Mesenchymal stem cell (in vitro differentiated cells and primary cell): ENCODE measurements around the gene VAPA.

Experiments
- DNase-seq: peaks from one replicate; pipeline ENCODE4 v3.0.0-alpha.2; 2013
- H2AFZ ChIP-seq: one replicate; pipeline ENCODE4 v1.6.1; 2013; ENCODE audit warnings: low read depth, mild to moderate bottlenecking, control low read depth, inconsistent platforms, low read length, moderate library complexity
- H2AK5ac ChIP-seq: 2 replicates; pipeline ENCODE4 v1.6.1; 2013; ENCODE audit warnings: low read length, moderate library complexity, mild to moderate bottlenecking, inconsistent platforms; ENCODE audit not compliant: severe bottlenecking
- H2BK120ac ChIP-seq: one replicate; pipeline ENCODE4 v1.6.1; 2013; ENCODE audit warnings: low read depth, mild to moderate bottlenecking, inconsistent platforms, low read length, moderate library complexity
- H2BK12ac ChIP-seq, 2 experiments: one replicate each; pipeline ENCODE4 v1.6.1; 2013; ENCODE audit warnings: inconsistent platforms in 2 of 2, low read length in 2 of 2, mild to moderate bottlenecking in 2 of 2, moderate library complexity in 2 of 2, control low read depth in 1 of 2
- H2BK15ac ChIP-seq: one replicate; pipeline ENCODE4 v1.6.1; 2013; ENCODE audit warnings: mild to moderate bottlenecking, low read depth, inconsistent platforms; ENCODE audit not compliant: poor library complexity, severe bottlenecking
- H2BK5ac ChIP-seq: 2 replicates; pipeline ENCODE4 v1.6.1; 2013; ENCODE audit warnings: low read depth, mild to moderate bottlenecking, low read length, control low read depth, inconsistent platforms; ENCODE audit not compliant: poor library complexity, severe bottlenecking
- H3K14ac ChIP-seq, 2 experiments: one replicate each; pipeline ENCODE4 v1.6.1; 2013; ENCODE audit warnings: inconsistent platforms in 2 of 2, low read length in 2 of 2, control low read depth in 1 of 2, mild to moderate bottlenecking in 1 of 2, moderate library complexity in 1 of 2
- H3K18ac ChIP-seq, 2 experiments: one replicate each; pipeline ENCODE4 v1.6.1; 2013; ENCODE audit warnings: inconsistent platforms in 2 of 2, low read length in 2 of 2, control low read depth in 1 of 2, low read depth in 1 of 2, mild to moderate bottlenecking in 1 of 2
- H3K23ac ChIP-seq, 2 experiments: one replicate each; pipeline ENCODE4 v1.6.1; 2013; ENCODE audit warnings: inconsistent platforms in 2 of 2, low read length in 2 of 2, mild to moderate bottlenecking in 2 of 2, moderate library complexity in 2 of 2, control low read depth in 1 of 2
- H3K27ac ChIP-seq: 2 replicates; pipeline ENCODE4 v1.5.1; 2013; ENCODE audit warnings: mild to moderate bottlenecking, moderate library complexity, low read length, control low read depth, inconsistent platforms; ENCODE audit not compliant: poor library complexity, severe bottlenecking
- H3K27me3 ChIP-seq, 2 experiments: 2 replicates each; pipeline versions ENCODE4 v1.6.1 to v1.7.0; 2013; ENCODE audit warnings: low read length in 2 of 2, mild to moderate bottlenecking in 2 of 2, moderate library complexity in 2 of 2, control low read depth in 1 of 2, inconsistent platforms in 1 of 2; ENCODE audit not compliant: control insufficient read depth in 1 of 2, insufficient read depth in 1 of 2
- H3K36me3 ChIP-seq, 2 experiments: 2 replicates each; pipeline versions ENCODE4 v1.6.1 to v1.7.0; 2013; ENCODE audit warnings: low read length in 2 of 2, control low read depth in 1 of 2, inconsistent platforms in 1 of 2, low read depth in 1 of 2, mild to moderate bottlenecking in 1 of 2; ENCODE audit not compliant: insufficient read depth in 2 of 2, control insufficient read depth in 1 of 2
- H3K4ac ChIP-seq, 2 experiments: one replicate each; pipeline ENCODE4 v1.6.1; 2013; ENCODE audit warnings: inconsistent platforms in 2 of 2, low read length in 2 of 2, mild to moderate bottlenecking in 2 of 2, moderate library complexity in 2 of 2, control low read depth in 1 of 2, low read depth in 1 of 2
- H3K4me1 ChIP-seq: 2 replicates; pipeline ENCODE4 v1.6.1; 2013; ENCODE audit warnings: low read depth, low read length, control low read depth; ENCODE audit not compliant: control insufficient read depth, insufficient read depth
- H3K4me2 ChIP-seq: 2 replicates; pipeline ENCODE4 v1.6.1; 2013; ENCODE audit warnings: low read length, mild to moderate bottlenecking, inconsistent platforms; ENCODE audit not compliant: poor library complexity, severe bottlenecking
- H3K4me3 ChIP-seq, 2 experiments: 2 replicates each; pipeline versions ENCODE4 v1.5.1 to v1.7.0; 2013; ENCODE audit warnings: low read length in 2 of 2, mild to moderate bottlenecking in 2 of 2, control low read depth in 1 of 2, low read depth in 1 of 2; ENCODE audit not compliant: insufficient read depth in 1 of 2
- H3K79me1 ChIP-seq: replicated peaks from 2 replicates; pipeline ENCODE4 v1.6.1; 2013; ENCODE audit warnings: mild to moderate bottlenecking, control low read depth, low read length, inconsistent platforms; ENCODE audit not compliant: poor library complexity, severe bottlenecking
- H3K9ac ChIP-seq: 2 replicates; pipeline ENCODE4 v1.7.0; 2013; ENCODE audit warnings: mild to moderate bottlenecking, low read length, moderate library complexity
- H3K9me3 ChIP-seq: 2 replicates; pipeline ENCODE4 v1.7.0; 2013; ENCODE audit warnings: mild to moderate bottlenecking, low read length; ENCODE audit not compliant: control insufficient read depth
- H4K8ac ChIP-seq: one replicate; pipeline ENCODE4 v1.6.1; 2013; ENCODE audit warnings: inconsistent platforms, mild to moderate bottlenecking, low read length, moderate library complexity
- H4K91ac ChIP-seq: one replicate; pipeline ENCODE4 v1.6.1; 2013; ENCODE audit warnings: mild to moderate bottlenecking, low read length, inconsistent platforms
- WGBS: methylation state at CpG from one replicate; pipeline ENCODE4 v1.1.7; 2013; ENCODE audit warnings: mixed read lengths; 5-methylcytosine and 5-hydroxymethylcytosine counted together

Gene VAPA

DNA sequence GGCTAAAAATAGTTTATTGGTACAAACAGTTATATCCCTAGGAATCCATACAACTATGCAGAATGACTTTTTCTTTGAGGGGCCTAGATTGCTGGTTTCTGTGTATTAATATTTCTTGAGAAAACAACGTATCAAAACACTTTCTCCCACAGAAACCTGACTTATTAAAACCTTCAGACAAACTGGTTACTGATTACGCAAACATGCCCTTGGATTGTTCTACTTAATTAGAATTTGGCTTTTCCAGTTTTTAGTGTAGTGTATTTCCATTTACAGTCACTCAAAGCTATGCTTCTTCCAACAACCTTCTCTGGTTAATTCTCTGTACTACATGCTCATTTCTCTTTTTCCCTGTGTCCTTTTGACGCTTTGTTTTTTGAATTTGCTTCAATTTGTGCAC, 20.0 kb downstream of the VAPA start:
- Histone ChIP-seq H2AFZ (no peak overlapping the region), H3K4me1 (peaks cover 1% of the 10 kb centered on the region)
- no CpG with 5 or more reads among the region's 3 CpGs for WGBS

DNA sequence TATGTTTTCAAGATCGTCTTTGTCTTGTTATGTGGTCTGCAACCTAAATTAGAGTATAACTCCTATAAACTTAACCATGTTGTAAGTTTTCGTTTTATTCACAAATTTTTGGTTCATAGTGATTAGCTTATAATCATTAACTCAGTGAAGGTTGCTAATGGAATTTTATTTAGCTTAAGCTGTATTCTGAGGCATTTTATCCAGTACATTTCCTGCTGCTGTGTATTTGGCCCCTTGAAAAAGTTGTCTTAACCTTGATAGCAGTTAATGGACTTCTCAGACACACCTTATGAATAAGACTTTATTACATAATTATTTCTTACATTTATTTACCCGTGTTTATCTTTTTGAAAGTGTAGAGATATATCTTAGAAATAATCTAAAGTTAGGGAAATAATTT, 20.5 kb downstream of the VAPA start:
- Histone ChIP-seq H3K23ac (no peak overlapping the region), H2AFZ (no peak overlapping the region), H4K8ac (no peak overlapping the region), H3K36me3 (peaks cover 9 to 55% of the 10 kb centered on the region in 2 experiments), H3K4me3 (no peak overlapping the region), H4K91ac (no peak overlapping the region), H3K18ac (no peak overlapping the region), H2BK120ac (no peak overlapping the region), H2AK5ac (no peak overlapping the region), H2BK5ac (no peak overlapping the region), H2BK15ac (no peak overlapping the region), H3K14ac (no peak overlapping the region), H3K4me2 (no peak overlapping the region), H3K79me1 (peaks cover 10% of the 10 kb centered on the region), H3K9ac (no peak overlapping the region), H3K4ac (no peak overlapping the region), H3K4me1 (peaks cover 1% of the 10 kb centered on the region), H3K27ac (no peak overlapping the region), H3K9me3 (no peaks in the 10 kb centered on the region), H2BK12ac (no peak overlapping the region), H3K27me3 (no peaks in the 10 kb centered on the region)
- WGBS: no CpG with 5 or more reads among the region's 3 CpGs
- DNase-seq: no peak

More for the DNA sequence above, 20.0 kb downstream of the VAPA start:
- no peak overlapping the region for H3K23ac ChIP-seq
- no peak overlapping the region for H3K4ac ChIP-seq
- H3K14ac ChIP-seq: no peak overlapping the region
- no peak overlapping the region for H3K18ac ChIP-seq
- no peak overlapping the region for H2BK5ac ChIP-seq
- H3K79me1 ChIP-seq: peaks cover 10% of the 10 kb centered on the region
- H4K8ac ChIP-seq: no peak overlapping the region
- no peak overlapping the region for H3K9ac ChIP-seq
- no peak overlapping the region for H4K91ac ChIP-seq
- no peak overlapping the region for H2BK15ac ChIP-seq
- no peak overlapping the region for H3K27ac ChIP-seq
- peaks cover 9 to 53% of the 10 kb centered on the region in 2 experiments for H3K36me3 ChIP-seq
- H3K4me2 ChIP-seq: no peak overlapping the region
- no peak for DNase-seq
- no peak overlapping the region for H2AK5ac ChIP-seq
- H3K9me3 ChIP-seq: no peaks in the 10 kb centered on the region
- H2BK12ac ChIP-seq: no peak overlapping the region
- H3K27me3 ChIP-seq: no peaks in the 10 kb centered on the region
- H3K4me3 ChIP-seq: no peak overlapping the region
- no peak overlapping the region for H2BK120ac ChIP-seq

DNA sequence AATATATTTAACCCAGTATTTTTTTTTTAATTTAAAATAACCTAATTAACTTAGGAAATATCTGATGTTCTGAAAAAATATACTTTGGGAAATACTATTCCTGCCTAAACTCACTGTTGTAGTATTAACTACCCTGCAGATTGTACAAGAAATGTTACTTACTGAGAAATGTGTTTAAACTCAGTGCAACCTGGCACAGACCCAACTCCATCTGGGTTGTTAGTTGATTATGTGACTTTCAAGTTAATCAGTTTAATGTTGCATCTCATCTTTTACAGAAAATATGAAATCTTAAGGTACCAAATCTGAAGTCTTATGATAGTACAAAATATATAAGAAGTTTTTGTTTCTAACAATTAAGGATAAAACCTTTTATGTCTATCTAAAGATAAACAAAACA, 27.3 kb downstream of the VAPA start:
- H4K8ac ChIP-seq: no peak overlapping the region
- H3K27ac ChIP-seq: no peak overlapping the region
- no peak overlapping the region for H3K18ac ChIP-seq
- no peak overlapping the region for H3K9ac ChIP-seq
- peaks cover 18% of the 10 kb centered on the region for H3K79me1 ChIP-seq
- H3K23ac ChIP-seq: no peak overlapping the region
- H3K4me1 ChIP-seq: no peaks in the 10 kb centered on the region
- H2BK12ac ChIP-seq: no peak overlapping the region
- H3K9me3 ChIP-seq: no peaks in the 10 kb centered on the region
- H3K27me3 ChIP-seq: no peaks in the 10 kb centered on the region
- H3K4ac ChIP-seq: no peak overlapping the region
- H3K14ac ChIP-seq: no peak overlapping the region
- H2BK15ac ChIP-seq: no peak overlapping the region
- no peak for DNase-seq
- H4K91ac ChIP-seq: no peak overlapping the region
- no peak overlapping the region for H2BK5ac ChIP-seq
- no peak overlapping the region for H3K4me3 ChIP-seq
- no peak overlapping the region for H2AK5ac ChIP-seq
- no peak overlapping the region for H2AFZ ChIP-seq
- H2BK120ac ChIP-seq: no peak overlapping the region
- H3K4me2 ChIP-seq: no peak overlapping the region
- H3K36me3 ChIP-seq: peaks cover 17 to 87% of the 10 kb centered on the region in 2 experiments

DNA sequence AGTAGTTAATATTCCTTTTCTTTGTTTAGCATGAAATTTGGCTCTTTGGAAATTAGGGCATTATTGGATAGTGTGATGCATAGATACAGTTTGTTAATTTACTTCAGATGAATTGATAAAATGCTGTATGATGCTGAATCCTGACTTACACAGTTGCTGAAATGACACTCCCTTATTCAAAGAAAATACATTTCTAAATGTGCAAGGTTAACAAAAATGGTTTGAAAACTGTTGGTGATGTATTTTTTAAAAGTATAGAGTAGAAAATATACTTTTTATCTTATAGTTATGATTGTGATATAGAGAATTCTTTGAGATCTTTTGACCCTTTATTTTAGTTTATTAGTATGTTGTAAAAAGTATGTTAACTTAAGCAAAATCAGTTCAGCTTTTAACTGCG, 27.8 kb downstream of the VAPA start:
- H3K18ac ChIP-seq: no peak overlapping the region
- H3K27me3 ChIP-seq: no peaks in the 10 kb centered on the region
- no peak overlapping the region for H3K23ac ChIP-seq
- H2BK120ac ChIP-seq: no peak overlapping the region
- no peak overlapping the region for H4K91ac ChIP-seq
- H2BK15ac ChIP-seq: no peak overlapping the region
- no peak overlapping the region for H2BK12ac ChIP-seq
- H3K4me3 ChIP-seq: no peak overlapping the region
- 100% methylated on average over 1 of the region's 1 CpG for WGBS
- H3K4me1 ChIP-seq: no peaks in the 10 kb centered on the region
- no peaks in the 10 kb centered on the region for H3K9me3 ChIP-seq
- no peak overlapping the region for H2AFZ ChIP-seq
- no peak for DNase-seq
- peaks cover 13 to 87% of the 10 kb centered on the region in 2 experiments for H3K36me3 ChIP-seq
- H3K27ac ChIP-seq: no peak overlapping the region
- H4K8ac ChIP-seq: no peak overlapping the region
- H2AK5ac ChIP-seq: no peak overlapping the region
- H3K9ac ChIP-seq: no peak overlapping the region
- no peak overlapping the region for H3K4ac ChIP-seq
- H2BK5ac ChIP-seq: no peak overlapping the region
- H3K14ac ChIP-seq: no peak overlapping the region
- H3K4me2 ChIP-seq: no peak overlapping the region
- H3K79me1 ChIP-seq: peaks cover 17% of the 10 kb centered on the region
